GM21390 (cell line): Measurements from ENCODE around the gene SHLD2.
"Not testable (repeated sequence)": the region's sequence is repeated elsewhere in the genome, so short reads cannot be mapped to it uniquely, and the experiment has no call there.

ENCODE experiments used
- ATAC-seq: cut with Tn5 transposase; IDR thresholded peaks from one replicate; pipeline ENCODE4 v1.9.1; 2021; ENCODE audit not compliant: unreplicated experiment

Gene SHLD2

DNA sequence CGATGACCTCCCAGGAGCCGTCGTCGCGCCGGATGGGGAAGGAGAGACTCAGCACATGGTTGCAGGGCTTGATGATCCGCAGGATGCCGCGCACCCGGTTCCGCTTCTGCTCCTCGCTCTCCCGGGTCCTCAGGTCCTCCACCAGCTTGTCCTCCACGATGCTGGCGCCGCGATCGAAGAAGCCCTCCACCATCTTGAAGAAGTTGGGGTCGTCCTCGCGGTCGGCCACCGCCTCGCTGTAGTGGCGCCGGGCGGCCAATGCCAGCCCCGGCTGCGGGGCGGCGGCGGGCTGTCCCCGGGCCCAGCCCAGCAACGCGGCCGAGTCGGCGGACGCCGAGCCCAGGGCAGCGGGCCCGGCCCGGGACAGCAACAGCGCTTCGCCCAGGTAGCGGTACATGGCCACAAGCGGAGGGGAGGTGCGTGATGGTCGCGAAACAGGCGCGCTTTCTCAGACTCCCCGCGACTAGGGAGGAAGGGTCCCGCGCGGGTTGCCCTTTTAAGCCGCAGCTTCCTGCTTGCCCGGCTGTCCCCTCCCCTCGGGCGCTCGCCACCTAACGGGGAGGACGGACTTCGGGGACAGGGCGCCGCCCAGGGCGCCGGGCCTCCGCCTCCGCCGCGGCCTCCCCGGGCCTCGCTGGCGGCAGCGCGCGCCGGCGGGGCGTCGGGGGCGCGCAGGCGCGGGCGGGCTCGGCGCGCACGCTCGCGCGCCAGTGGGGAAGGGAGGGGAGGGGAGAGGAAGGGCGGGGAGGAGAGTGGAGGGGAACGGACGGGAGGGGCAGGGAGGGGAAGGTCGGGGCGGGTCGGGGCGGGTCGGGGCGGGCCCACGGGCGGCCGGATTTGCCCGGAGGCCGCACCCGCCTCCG, at the start of gene SHLD2, which contains the start of gene GLUD1:
Gene SHLD2, plus strand, starts transcription at position 834 of the 863 bp plus-strand sequence. CDS start 56,149 bp downstream, outside the sequence.
Gene GLUD1, minus strand, starts transcription at position 471 of the 863 bp plus-strand sequence. Its CDS starts 74 bp downstream, at position 397.
- ATAC-seq, result peak; percentile 67

GRCh38 chr10:87045434-87045938, 49.5 kb upstream of the SHLD2 start:
- no peak for ATAC-seq

DNA sequence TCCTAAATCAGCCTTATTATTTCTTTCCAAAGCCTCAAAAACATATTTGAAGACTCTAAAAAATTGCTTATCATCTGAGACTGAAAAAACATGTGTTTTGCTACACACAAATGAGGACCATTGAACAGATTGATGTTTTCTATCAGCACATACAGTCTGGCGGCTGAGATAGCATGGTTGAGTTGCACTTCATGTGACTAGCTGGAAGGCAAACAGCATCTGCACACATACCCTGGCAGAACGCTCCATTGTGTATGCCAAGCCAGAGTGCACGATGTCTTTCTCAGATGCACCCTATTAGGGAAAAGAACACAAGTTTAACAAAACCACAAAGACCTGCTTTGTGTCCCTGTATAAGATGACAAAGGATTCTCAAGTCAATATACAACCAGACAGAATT, 41.9 kb upstream of the SHLD2 start:
- no peak for ATAC-seq

DNA sequence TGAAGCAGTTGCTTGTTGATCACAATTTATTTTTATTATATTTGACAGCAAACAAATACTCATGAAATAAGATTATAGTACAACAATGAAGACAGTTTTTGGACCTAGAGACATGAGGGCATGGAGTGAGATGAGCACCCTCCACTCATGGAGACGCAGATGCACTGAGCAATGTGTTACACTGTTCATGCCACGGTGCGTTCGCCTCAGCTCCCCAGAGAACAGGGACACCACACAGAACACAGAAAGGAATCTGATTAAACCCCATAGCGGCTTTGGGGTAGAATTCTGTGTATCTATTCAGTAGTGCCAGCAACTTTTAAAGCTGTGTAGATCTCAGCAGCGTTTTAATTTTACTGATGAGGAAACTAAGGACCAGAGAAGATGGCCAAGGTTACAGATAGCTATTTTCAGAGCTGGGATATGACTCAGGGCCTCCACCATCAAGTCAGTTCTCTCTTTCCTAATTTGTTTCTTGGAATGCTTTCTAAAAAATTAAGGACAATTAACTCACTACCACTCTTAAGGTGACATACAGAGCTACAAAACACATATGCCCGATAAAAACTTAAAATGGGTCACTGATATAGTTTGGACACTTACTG, 41.3 kb upstream of the SHLD2 start:
- ATAC-seq, result no peak

DNA sequence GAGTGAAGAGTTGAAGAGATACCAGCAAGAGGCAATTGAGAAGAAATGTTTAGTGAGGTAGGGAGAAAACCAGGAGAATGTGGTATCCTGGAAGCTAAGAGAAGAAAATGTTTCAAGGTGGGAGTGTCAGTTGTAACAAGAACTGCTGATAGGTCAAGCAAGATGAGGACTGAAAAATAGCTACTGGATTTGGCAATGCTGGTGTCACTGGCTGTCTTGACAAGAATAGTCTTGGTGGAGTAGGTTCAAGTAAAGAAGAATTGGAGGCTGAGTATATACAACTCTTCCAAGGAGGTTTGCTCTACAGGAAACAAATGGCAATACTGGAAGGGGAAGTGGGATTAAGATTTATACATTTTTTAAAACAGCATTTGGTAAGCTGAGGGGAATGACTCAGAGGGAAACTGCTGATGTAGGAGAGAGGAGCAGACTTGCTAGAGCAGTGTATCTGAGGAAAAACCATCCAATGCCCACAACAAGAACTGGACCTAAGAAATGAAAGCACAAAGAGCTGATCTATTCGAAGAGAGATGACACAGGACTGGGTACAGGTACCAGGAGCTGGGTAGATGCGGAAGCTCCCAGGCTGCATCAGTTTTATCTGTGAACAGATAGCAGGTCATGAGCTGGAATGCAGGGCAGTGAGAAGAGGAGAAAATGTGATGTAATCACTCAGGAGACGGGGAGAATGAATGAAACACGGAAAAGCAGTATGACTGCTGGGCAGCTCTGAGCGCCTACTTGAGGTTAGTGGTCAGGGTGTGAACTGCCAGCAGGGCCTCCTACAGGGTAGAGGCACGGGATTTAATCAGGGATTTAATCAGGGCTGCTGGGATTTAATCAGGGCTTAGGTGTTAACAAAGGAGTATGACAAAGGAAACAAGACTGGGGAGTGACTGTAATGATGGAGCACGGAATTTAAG, 40.4 kb upstream of the SHLD2 start:
- ATAC-seq, result no peak

- no peak for ATAC-seq
Measured at GRCh38 chr10:87058171-87058570, 36.8 kb upstream of the SHLD2 start.

GRCh38 chr10:87059401-87059800, 35.6 kb upstream of the SHLD2 start:
- ATAC-seq, result no peak

- ATAC-seq, result no peak
Measured at GRCh38 chr10:87060280-87060928, 34.6 kb upstream of the SHLD2 start.

GRCh38 chr10:87064651-87065050, 30.4 kb upstream of the SHLD2 start:
- ATAC-seq, result no peak

DNA sequence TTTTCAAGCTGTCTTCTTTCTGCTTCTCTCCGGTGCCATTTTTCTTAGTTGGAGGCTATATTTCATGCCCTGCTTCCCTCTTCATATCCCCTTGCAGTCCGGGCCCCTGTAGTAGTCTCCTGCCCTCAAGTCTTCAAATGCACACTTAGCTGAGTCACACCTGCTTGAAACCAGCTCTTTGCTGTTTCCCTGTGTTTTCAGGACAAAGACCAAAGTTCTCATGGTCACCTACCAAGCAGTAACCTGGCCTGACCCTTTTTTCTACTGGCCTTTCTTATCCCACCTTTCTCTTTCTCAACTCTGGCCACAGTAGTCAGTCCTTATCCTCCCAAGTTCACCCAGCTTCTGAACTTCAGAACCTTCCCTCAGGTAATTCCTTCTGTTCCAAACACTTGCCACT, 28.8 kb upstream of the SHLD2 start:
- no peak for ATAC-seq

DNA sequence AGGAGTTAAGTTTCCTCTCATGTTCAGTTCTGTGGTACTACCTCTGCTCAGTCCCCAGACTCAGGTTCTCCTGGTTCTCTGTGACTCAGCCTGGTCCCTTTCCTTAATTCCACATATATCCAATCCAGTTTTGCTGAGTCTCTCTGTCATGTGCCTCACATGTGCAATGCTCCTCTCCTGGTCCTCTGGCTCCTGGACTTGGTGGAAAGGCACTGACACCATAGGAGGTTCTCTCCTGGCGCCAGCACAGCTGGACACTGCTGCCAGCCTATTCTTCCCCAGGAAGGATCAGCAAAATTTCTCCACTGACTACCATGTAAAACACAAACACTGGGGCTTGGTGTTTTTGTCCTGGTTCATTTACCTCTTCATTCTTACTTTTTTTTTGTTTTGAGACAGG, 28.1 kb upstream of the SHLD2 start:
- ATAC-seq, result no peak

DNA sequence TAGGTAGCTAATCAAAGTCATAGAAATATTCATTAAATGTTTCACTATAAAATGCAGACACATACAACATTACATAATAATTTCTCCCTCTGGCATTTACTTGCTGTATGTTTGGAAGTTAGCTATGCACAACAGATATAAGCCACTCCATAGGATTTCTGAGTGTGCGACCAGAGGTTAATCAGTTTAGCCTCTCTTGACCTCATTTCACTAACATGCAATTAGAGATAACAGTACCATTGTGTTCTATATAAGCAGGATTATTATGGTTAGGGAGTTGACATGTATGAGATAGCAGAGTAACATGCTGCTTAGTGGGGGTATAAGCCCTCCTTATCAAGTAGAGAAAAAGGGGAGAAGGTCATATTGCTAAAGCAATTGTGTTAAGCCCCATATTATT, 26.7 kb upstream of the SHLD2 start:
- no peak for ATAC-seq

DNA sequence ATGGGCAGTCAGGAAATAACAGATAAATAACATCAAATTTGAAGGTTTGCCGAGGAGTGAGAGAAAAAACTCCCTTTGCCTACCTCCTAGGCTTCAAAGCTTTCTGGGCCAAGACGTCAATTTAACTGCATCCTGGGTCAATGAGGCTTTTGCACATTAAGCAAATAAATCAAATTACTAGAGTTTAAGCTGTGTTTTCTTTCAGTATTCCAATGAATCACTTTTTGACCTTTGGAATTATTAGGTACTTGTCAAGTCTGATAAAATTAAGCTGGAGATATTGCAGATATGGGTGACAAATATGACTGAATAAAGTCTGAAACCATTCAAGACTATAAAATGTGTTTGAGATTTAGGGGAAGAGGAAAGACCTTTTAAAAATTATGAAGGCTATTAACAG, 22.6 kb upstream of the SHLD2 start:
- ATAC-seq, result no peak

- ATAC-seq, result not testable (repeated sequence)
Measured at GRCh38 chr10:87076421-87076820, 18.6 kb upstream of the SHLD2 start.

DNA sequence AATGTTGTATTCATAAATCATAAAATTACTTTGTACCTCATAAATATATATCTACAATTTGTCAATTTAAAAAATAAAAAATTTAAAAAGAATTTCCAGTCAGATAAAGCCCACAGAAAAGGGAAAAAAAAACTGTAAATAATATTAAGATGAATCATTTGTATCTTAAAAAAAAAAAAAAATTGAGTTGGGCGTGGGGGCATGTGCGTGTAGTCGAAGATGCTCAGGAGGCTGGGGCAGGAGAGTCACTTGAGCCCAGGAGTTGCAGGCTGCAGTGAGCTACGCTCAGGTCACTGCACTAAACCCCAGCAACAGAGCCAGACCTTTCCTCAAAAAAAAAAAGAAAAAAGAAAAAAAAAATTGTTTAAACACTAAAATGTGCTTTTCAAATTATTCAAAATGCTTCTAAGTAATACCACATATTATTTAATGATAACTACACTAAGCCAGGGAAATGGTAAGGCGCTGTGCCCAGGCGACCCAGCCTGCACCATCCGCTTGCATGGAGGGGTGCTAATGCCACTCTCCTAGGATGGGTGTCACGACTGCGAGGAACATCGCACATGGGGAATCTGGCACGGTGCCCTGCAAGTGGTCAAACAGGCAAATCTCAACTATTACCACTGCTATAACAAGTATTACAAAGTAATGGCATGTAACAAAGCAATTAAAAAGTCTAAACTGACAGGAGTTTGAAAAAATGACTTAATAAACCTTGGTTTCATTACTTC, 15.7 kb upstream of the SHLD2 start:
- no peak for ATAC-seq

DNA sequence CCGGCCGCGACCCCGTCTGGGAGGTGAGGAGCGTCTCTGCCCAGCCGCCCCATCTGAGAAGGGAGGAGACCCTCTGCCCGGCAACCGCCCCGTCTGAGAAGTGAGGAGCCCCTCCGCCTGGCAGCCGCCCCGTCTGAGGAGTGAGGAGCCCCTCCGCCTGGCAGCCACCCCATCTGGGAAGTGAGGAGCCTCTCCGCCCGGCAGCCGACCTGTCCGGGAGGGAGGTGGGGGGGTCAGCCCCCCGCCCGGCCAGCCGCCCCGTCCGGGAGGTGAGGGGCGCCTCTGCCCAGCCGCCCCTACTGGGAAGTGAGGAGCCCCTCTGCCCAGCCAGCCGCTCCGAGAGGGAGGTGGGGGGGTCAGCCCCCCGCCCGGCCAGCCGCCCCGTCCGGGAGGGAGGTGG, 14.4 kb upstream of the SHLD2 start:
- ATAC-seq, result not testable (repeated sequence)

GRCh38 chr10:87081574-87081973, 13.4 kb upstream of the SHLD2 start:
- ATAC-seq, result not testable (repeated sequence)

GRCh38 chr10:87082219-87082618, 12.8 kb upstream of the SHLD2 start:
- ATAC-seq, result not testable (repeated sequence)

GRCh38 chr10:87083576-87084290, 11.3 kb upstream of the SHLD2 start:
- ATAC-seq, result peak; percentile 38
